ENCODE measurements around the gene ZNF407.

DNA sequence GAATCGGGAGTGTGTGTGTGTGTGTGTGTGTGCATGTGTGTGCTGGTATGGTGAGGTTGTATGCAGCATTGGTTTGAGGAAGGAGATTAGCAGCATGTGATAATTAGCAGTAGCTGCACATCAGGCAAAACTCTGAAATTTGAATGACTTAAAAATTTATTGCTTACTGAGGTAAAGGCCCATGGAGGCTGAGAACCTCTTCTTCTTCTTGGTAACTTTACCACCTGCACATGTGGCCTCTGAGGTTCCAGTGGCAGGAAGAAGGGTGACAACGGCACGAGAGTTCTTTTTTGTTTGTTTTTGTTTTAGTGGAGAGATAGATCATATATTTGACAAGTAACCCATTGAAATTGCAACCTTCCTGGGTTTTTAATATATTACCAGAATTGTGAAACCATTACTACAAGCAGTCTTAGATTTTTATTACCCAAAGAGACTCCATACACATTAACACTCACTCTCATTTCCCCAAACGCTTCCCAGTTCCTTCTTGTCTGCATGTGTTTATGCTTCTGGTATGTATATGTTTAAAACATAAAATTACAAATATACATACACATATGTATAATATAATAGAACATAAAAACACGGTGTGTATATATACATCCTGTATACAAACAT is 319.2 kb downstream of the ZNF407 start:
- TF ChIP-seq, protein P1, sequence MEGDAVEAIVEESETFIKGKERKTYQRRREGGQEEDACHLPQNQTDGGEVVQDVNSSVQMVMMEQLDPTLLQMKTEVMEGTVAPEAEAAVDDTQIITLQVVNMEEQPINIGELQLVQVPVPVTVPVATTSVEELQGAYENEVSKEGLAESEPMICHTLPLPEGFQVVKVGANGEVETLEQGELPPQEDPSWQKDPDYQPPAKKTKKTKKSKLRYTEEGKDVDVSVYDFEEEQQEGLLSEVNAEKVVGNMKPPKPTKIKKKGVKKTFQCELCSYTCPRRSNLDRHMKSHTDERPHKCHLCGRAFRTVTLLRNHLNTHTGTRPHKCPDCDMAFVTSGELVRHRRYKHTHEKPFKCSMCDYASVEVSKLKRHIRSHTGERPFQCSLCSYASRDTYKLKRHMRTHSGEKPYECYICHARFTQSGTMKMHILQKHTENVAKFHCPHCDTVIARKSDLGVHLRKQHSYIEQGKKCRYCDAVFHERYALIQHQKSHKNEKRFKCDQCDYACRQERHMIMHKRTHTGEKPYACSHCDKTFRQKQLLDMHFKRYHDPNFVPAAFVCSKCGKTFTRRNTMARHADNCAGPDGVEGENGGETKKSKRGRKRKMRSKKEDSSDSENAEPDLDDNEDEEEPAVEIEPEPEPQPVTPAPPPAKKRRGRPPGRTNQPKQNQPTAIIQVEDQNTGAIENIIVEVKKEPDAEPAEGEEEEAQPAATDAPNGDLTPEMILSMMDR (IDR thresholded peaks at IDR 0.05; ENCODE audit: insufficient read depth, low read length) = no peak
- TF ChIP-seq, protein P2, sequence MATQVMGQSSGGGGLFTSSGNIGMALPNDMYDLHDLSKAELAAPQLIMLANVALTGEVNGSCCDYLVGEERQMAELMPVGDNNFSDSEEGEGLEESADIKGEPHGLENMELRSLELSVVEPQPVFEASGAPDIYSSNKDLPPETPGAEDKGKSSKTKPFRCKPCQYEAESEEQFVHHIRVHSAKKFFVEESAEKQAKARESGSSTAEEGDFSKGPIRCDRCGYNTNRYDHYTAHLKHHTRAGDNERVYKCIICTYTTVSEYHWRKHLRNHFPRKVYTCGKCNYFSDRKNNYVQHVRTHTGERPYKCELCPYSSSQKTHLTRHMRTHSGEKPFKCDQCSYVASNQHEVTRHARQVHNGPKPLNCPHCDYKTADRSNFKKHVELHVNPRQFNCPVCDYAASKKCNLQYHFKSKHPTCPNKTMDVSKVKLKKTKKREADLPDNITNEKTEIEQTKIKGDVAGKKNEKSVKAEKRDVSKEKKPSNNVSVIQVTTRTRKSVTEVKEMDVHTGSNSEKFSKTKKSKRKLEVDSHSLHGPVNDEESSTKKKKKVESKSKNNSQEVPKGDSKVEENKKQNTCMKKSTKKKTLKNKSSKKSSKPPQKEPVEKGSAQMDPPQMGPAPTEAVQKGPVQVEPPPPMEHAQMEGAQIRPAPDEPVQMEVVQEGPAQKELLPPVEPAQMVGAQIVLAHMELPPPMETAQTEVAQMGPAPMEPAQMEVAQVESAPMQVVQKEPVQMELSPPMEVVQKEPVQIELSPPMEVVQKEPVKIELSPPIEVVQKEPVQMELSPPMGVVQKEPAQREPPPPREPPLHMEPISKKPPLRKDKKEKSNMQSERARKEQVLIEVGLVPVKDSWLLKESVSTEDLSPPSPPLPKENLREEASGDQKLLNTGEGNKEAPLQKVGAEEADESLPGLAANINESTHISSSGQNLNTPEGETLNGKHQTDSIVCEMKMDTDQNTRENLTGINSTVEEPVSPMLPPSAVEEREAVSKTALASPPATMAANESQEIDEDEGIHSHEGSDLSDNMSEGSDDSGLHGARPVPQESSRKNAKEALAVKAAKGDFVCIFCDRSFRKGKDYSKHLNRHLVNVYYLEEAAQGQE (IDR thresholded peaks at IDR 0.05; ENCODE audit: insufficient replicate concordance, low read depth) = no peak
- no peak for TF ChIP-seq GABPA (IDR thresholded peaks at IDR 0.05; ENCODE audit: low read depth)
- TF ChIP-seq POLR2AphosphoS5 (IDR thresholded peaks at IDR 0.05; ENCODE audit: low read depth) = no peak
